ENCODE measurements around the gene HOXB3. TPM values are rescaled to one million over a fixed set of nuclear protein-coding genes. Genes with fewer than 3 reads are reported as not detected.

The HOXB3 gene
- total and polyA plus RNA-seq, 7 donors: 0.96 to 8.8 (median 1.5) TPM

GRCh38 chr17:48609033-48609432, 19.0 kb upstream of the HOXB3 start:
- Histone ChIP-seq H3K4me1 (peaks cover 13% of the 10 kb centered on the region), H3K27me3 (ENCODE audit: insufficient read depth in 3 of 3, low read length in 2 of 3) (peaks cover 0 to 100% (median 59%) of the 10 kb centered on the region in 3 donors), H3K4me3 (no peak overlapping the region), H3K27ac (no peak overlapping the region), H3K36me3 (ENCODE audit: insufficient read depth in 1 of 2, low read depth in 1 of 2) (no peaks in the 10 kb centered on the region), H3K9me3 (no peaks in the 10 kb centered on the region)
- no peak for TF ChIP-seq CTCF (IDR thresholded peaks at IDR 0.05)
- intact Hi-C loops (cut with DNase I): no loop called here
- no peak for DNase-seq
- ATAC-seq: no peak

- intact Hi-C loops (cut with DNase I): no loop called here
- DNase-seq: no peak
- no peak for TF ChIP-seq CTCF (IDR thresholded peaks at IDR 0.05)
- Histone ChIP-seq H3K9me3 (no peaks in the 10 kb centered on the region), H3K4me3 (no peak overlapping the region), H3K36me3 (ENCODE audit: insufficient read depth in 1 of 2, low read depth in 1 of 2) (no peaks in the 10 kb centered on the region), H3K4me1 (peaks cover 13% of the 10 kb centered on the region), H3K27me3 (ENCODE audit: insufficient read depth in 3 of 3, low read length in 2 of 3) (peaks cover 0 to 100% (median 58%) of the 10 kb centered on the region in 3 donors), H3K27ac (no peak overlapping the region)
- ATAC-seq: no peak
- WGBS, 3 donors: 97 to 100% (median 100%) methylated on average over 1 of the region's 1 CpG
These were observed 18.4 kb upstream of the HOXB3 start for GRCh38 chr17:48608494-48608834.

- Histone ChIP-seq H3K9me3 (no peaks in the 10 kb centered on the region), H3K27me3 (ENCODE audit: insufficient read depth in 3 of 3, low read length in 2 of 3) (peaks cover 0 to 100% (median 55%) of the 10 kb centered on the region in 3 donors), H3K27ac (no peak overlapping the region), H3K36me3 (ENCODE audit: insufficient read depth in 1 of 2, low read depth in 1 of 2) (no peaks in the 10 kb centered on the region), H3K4me3 (no peak overlapping the region), H3K4me1 (peaks cover 13% of the 10 kb centered on the region)
- no peak for TF ChIP-seq CTCF (IDR thresholded peaks at IDR 0.05)
- DNase-seq (no peak), ATAC-seq (no peak)
- 71 to 81% (median 76%) methylated on average over 9 of the region's 9 CpGs for WGBS, 3 donors
- intact Hi-C loops (cut with DNase I): no loop called here
These were observed 17.0 kb upstream of the HOXB3 start for GRCh38 chr17:48606892-48607614.

GRCh38 chr17:48605991-48606891, 16.2 kb upstream of the HOXB3 start:
- 53 to 57% (median 53%) methylated on average over 41 of the region's 41 CpGs for WGBS, 3 donors
- TF ChIP-seq CTCF (IDR thresholded peaks at IDR 0.05): no peak
- DNase-seq: no peak
- Histone ChIP-seq H3K9me3 (no peaks in the 10 kb centered on the region), H3K27ac (no peak overlapping the region), H3K36me3 (ENCODE audit: insufficient read depth in 1 of 2, low read depth in 1 of 2) (no peaks in the 10 kb centered on the region), H3K27me3 (ENCODE audit: insufficient read depth in 3 of 3, low read length in 2 of 3) (peaks cover 0 to 100% (median 55%) of the 10 kb centered on the region in 3 donors), H3K4me1 (peaks cover 13% of the 10 kb centered on the region), H3K4me3 (no peak overlapping the region)
- no peak for ATAC-seq
- intact Hi-C loops (cut with DNase I): no loop called here
